ENCODE data around the gene ZSCAN10.
"Not testable (repeated sequence)": the region's sequence is repeated elsewhere in the genome, so short reads cannot be mapped to it uniquely, and the experiment has no call there.

ZSCAN10 gene

GRCh38 chr16:3063625-3064386, 35.3 kb downstream of the ZSCAN10 start:
- no peak for DNase-seq (ENCODE audit: low read depth)

GRCh38 chr16:3062553-3062952, 36.5 kb downstream of the ZSCAN10 start:
- DNase-seq (ENCODE audit: low read depth), result no peak

- DNase-seq (ENCODE audit: low read depth), result no peak
These were observed 38.6 kb downstream of the ZSCAN10 start for GRCh38 chr16:3060339-3061127.

GRCh38 chr16:3059723-3060242, 39.3 kb downstream of the ZSCAN10 start:
- no peak for DNase-seq (ENCODE audit: low read depth)

- DNase-seq (ENCODE audit: low read depth), result peak; percentile 73
These were observed 39.9 kb downstream of the ZSCAN10 start for GRCh38 chr16:3059041-3059722.

GRCh38 chr16:3058139-3059030, 40.7 kb downstream of the ZSCAN10 start:
- peak; percentile 23 for DNase-seq (ENCODE audit: low read depth)

- DNase-seq (ENCODE audit: low read depth), result no peak
These were observed 41.6 kb downstream of the ZSCAN10 start for GRCh38 chr16:3057181-3058138.

- no peak for DNase-seq (ENCODE audit: low read depth)
These were observed 42.5 kb downstream of the ZSCAN10 start for GRCh38 chr16:3056336-3057180.

- not testable (repeated sequence) for DNase-seq (ENCODE audit: low read depth)
These were observed 43.4 kb downstream of the ZSCAN10 start for GRCh38 chr16:3055734-3056115.

- no peak for DNase-seq (ENCODE audit: low read depth)
These were observed 43.9 kb downstream of the ZSCAN10 start for GRCh38 chr16:3054965-3055733.

GRCh38 chr16:3053330-3053710, 45.8 kb downstream of the ZSCAN10 start:
- not testable (repeated sequence) for DNase-seq (ENCODE audit: low read depth)

- not testable (repeated sequence) for DNase-seq (ENCODE audit: low read depth)
These were observed 46.3 kb downstream of the ZSCAN10 start for GRCh38 chr16:3052571-3053329.

- DNase-seq (ENCODE audit: low read depth), result no peak
These were observed 47.6 kb downstream of the ZSCAN10 start for GRCh38 chr16:3051494-3051893.

- no peak for DNase-seq (ENCODE audit: low read depth)
These were observed 48.1 kb downstream of the ZSCAN10 start for GRCh38 chr16:3051009-3051408.

GRCh38 chr16:3050487-3050886, 48.6 kb downstream of the ZSCAN10 start:
- no peak for DNase-seq (ENCODE audit: low read depth)

GRCh38 chr16:3049921-3050481, 49.1 kb downstream of the ZSCAN10 start:
- DNase-seq (ENCODE audit: low read depth), result no peak

- no peak for DNase-seq (ENCODE audit: low read depth)
These were observed 51.7 kb downstream of the ZSCAN10 start for GRCh38 chr16:3047387-3047720.

Data from iris pigment epithelial cell (primary cell).